HCT116 (cell line): ENCODE measurements around the gene DCTN3. TPM values are rescaled to one million over a fixed set of nuclear protein-coding genes. Genes with fewer than 3 reads are reported as not detected.

Source experiments
- ATAC-seq: fragments of 200-7000 bp; cut with Tn5 transposase; 2 replicates; pipeline ENCODE4 v1.9.1; 2020; ENCODE audit warnings: mild to moderate bottlenecking, moderate library complexity
- BruUV-seq: library from RNA; stranded (reverse); fragments of 400-500 nt; replicated peaks from 2 replicates; lab custom pipeline; 2021; lab: Mats Ljungman, UMichigan
- CTCF ChIA-PET: fragments of 300-600 bp; sonication (Branson Sonifier 250); formaldehyde crosslinking; loops from one replicate; lab custom pipeline; 2021; ENCODE audit warnings: antibody characterized with exemption; lab: Charles Lee
- POLR2A ChIA-PET: fragments of 300-600, 350-600 bp; sonication (Branson Sonifier 250); formaldehyde crosslinking; loops from one replicate; lab custom pipeline; 2021; ENCODE audit warnings: antibody characterized with exemption; lab: Charles Lee
- RAD21 ChIA-PET, 2 experiments: fragments of 300-600 bp; sonication (Branson Sonifier 250); formaldehyde crosslinking; loops; one replicate each; lab custom pipeline; 2023; ENCODE audit warnings: low total read pairs in 2 of 2; ENCODE audit not compliant: uncharacterized antibody in 2 of 2, unreplicated experiment in 2 of 2, low non-redundant PET in 1 of 2; lab: Charles Lee
- DNase-seq: peaks from one replicate; pipeline ENCODE4 v3.0.0-alpha.2; 2010; ENCODE audit warnings: low read depth, low spot score
- H2AFZ ChIP-seq: fragments of 200-600 bp; shearing (Covaris generic), sonication (generic); 2 replicates; pipeline ENCODE4 v1.6.1; 2017; ENCODE audit warnings: low read depth, mixed run types, mixed read lengths, antibody characterized with exemption, low read length; ENCODE audit not compliant: poor library complexity, severe bottlenecking
- H3K27ac ChIP-seq: 2 replicates; pipeline ENCODE4 v1.5.1; 2012; ENCODE audit warnings: low read depth, low read length
- H3K27me3 ChIP-seq: fragments of 200-600 bp; sonication (generic); 2 replicates; pipeline ENCODE4 v1.6.1; 2016; ENCODE audit warnings: mixed run types, low read length, mixed read lengths; ENCODE audit not compliant: insufficient read depth
- H3K36me3 ChIP-seq, 2 experiments: fragments of 200-500 bp in 1 of 2; fragments of 200-600 bp in 1 of 2; sonication (Bioruptor generic) in 1 of 2; sonication (generic) in 1 of 2; 2 replicates each; pipeline versions ENCODE4 v1.5.1 to v1.6.1; 2014 to 2016; ENCODE audit warnings: low read length in 2 of 2, inconsistent platforms in 1 of 2, mixed read lengths in 1 of 2, mixed run types in 1 of 2; ENCODE audit not compliant: insufficient read depth in 2 of 2, control insufficient read depth in 1 of 2
- H3K4me1 ChIP-seq, 2 experiments: fragments of 200-600 bp in 1 of 2; sonication (generic) in 1 of 2; 2 replicates each; pipeline versions ENCODE4 v1.5.1 to v1.6.1; 2012 to 2017; ENCODE audit warnings: low read length in 2 of 2, inconsistent platforms in 1 of 2, mild to moderate bottlenecking in 1 of 2, mixed read lengths in 1 of 2, mixed run types in 1 of 2, moderate library complexity in 1 of 2; ENCODE audit not compliant: insufficient read depth in 2 of 2, control insufficient read depth in 1 of 2
- H3K4me2 ChIP-seq: fragments of 200-600 bp; sonication (generic); 2 replicates; pipeline ENCODE4 v1.6.1; 2017; ENCODE audit warnings: mixed run types, low read length, mixed read lengths
- H3K4me3 ChIP-seq, 2 experiments: fragments of 200-600 bp in 1 of 2; sonication (generic) in 1 of 2; replicated peaks in 1 of 2; 2 replicates each; pipeline ENCODE4 v1.5.1; 2011 to 2016; ENCODE audit warnings: low read length in 2 of 2, control low read depth in 1 of 2, low read depth in 1 of 2, mild to moderate bottlenecking in 1 of 2, mixed read lengths in 1 of 2, mixed run types in 1 of 2
- H3K79me2 ChIP-seq: fragments of 200-600 bp; sonication (generic); 2 replicates; pipeline ENCODE4 v1.6.1; 2017; ENCODE audit warnings: mild to moderate bottlenecking, mixed run types, low read length, moderate library complexity, mixed read lengths; ENCODE audit not compliant: insufficient read depth
- H3K9ac ChIP-seq: fragments of 200-600 bp; sonication (generic); 2 replicates; pipeline ENCODE4 v1.6.1; 2016; ENCODE audit warnings: low read length, mixed read lengths
- H3K9me2 ChIP-seq: fragments of 200-600 bp; sonication (generic), shearing (Covaris generic); 2 replicates; pipeline ENCODE4 v1.6.1; 2017; ENCODE audit warnings: mixed run types, mild to moderate bottlenecking, moderate library complexity; ENCODE audit not compliant: insufficient read depth
- H3K9me3 ChIP-seq, 2 experiments: fragments of 200-500 bp in 1 of 2; fragments of 200-600 bp in 1 of 2; sonication (Bioruptor generic) in 1 of 2; sonication (generic) in 1 of 2; 2 replicates each; pipeline ENCODE4 v1.6.1; 2014 to 2017; ENCODE audit warnings: low read length in 2 of 2, mixed read lengths in 2 of 2, inconsistent platforms in 1 of 2, low read depth in 1 of 2, mild to moderate bottlenecking in 1 of 2, mixed run types in 1 of 2, moderate library complexity in 1 of 2; ENCODE audit not compliant: control insufficient read depth in 1 of 2, insufficient read depth in 1 of 2
- H4K20me1 ChIP-seq: fragments of 200-600 bp; sonication (generic), shearing (Covaris generic); 2 replicates; pipeline ENCODE4 v1.6.1; 2017; ENCODE audit warnings: mixed run types, mild to moderate bottlenecking, moderate library complexity; ENCODE audit not compliant: insufficient read depth
- CBX3 ChIP-seq: IDR thresholded peaks from 2 replicates; pipeline ENCODE4 v1.6.1; 2012; ENCODE audit warnings: low read depth
- CEBPB ChIP-seq: IDR thresholded peaks from 2 replicates; pipeline ENCODE4 v1.6.1; 2012; ENCODE audit warnings: low read depth
- EGR1 ChIP-seq: IDR thresholded peaks from 2 replicates; pipeline ENCODE4 v1.6.1; 2012; ENCODE audit warnings: low read depth
- ELF1 ChIP-seq: IDR thresholded peaks from 2 replicates; pipeline ENCODE4 v1.6.1; 2012; ENCODE audit warnings: low read depth, borderline replicate concordance
- POLR2A ChIP-seq: IDR thresholded peaks from 2 replicates; pipeline ENCODE4 v1.7.0; 2011; ENCODE audit warnings: borderline replicate concordance; ENCODE audit not compliant: insufficient read depth, insufficient read length; ENCODE audit errors: extremely low read depth
- RAD21 ChIP-seq: IDR thresholded peaks from 2 replicates; pipeline ENCODE4 v1.6.1; 2012; ENCODE audit warnings: low read depth, mild to moderate bottlenecking
- ZBTB33 ChIP-seq: IDR thresholded peaks from 2 replicates; pipeline ENCODE4 v1.6.1; 2011; ENCODE audit warnings: mild to moderate bottlenecking, low read length, moderate library complexity; ENCODE audit not compliant: insufficient replicate concordance; ENCODE audit errors: extremely low read depth
- ZNF274 ChIP-seq: fragments of 200-500 bp; sonication (Bioruptor generic); IDR thresholded peaks from 2 replicates; pipeline ENCODE4 v1.6.1; 2014; ENCODE audit warnings: mild to moderate bottlenecking, low read depth, low read length, inconsistent platforms
- intact Hi-C: fragments of 100-400 bp; cut with micrococcal nuclease; formaldehyde crosslinking; loops from 2 replicates; pipeline ENCODE4 v1.10.0; 2022
- total RNA-seq: library from RNA; stranded (reverse); gene quantifications from one replicate; pipeline ENCODE4 v1.2.1, GENCODE V29; 2021; ENCODE audit not compliant: unreplicated experiment

Gene DCTN3
- total RNA-seq, 1 experiment from 2014 or later: 64.0 TPM

- TF ChIP-seq EGR1: no peak
- TF ChIP-seq CEBPB: no peak
- no peak for TF ChIP-seq RAD21
Observed at GRCh38 chr9:34566972-34567371, 53.3 kb downstream of the DCTN3 start (continued).

- intact Hi-C loops: no loop called here
- Histone ChIP-seq H3K9me2 (no peaks in the 10 kb centered on the region), H3K4me1 (no peaks in the 10 kb centered on the region), H3K79me2 (no peaks in the 10 kb centered on the region), H3K9ac (no peak overlapping the region), H3K27ac (no peak overlapping the region), H3K9me3 (no peaks in the 10 kb centered on the region), H3K36me3 (no peaks in the 10 kb centered on the region), H3K27me3 (no peaks in the 10 kb centered on the region), H3K4me3 (no peak overlapping the region), H2AFZ (no peak overlapping the region), H4K20me1 (no peaks in the 10 kb centered on the region), H3K4me2 (no peak overlapping the region)
- CTCF ChIA-PET: no interaction called here
- no TSS peak for BruUV-seq
- POLR2A ChIA-PET: no interaction called here
- TF ChIP-seq ZNF274: no peak
- TF ChIP-seq POLR2A: no peak
- no peak for TF ChIP-seq CBX3
- no peak for TF ChIP-seq ZBTB33
- no peak for TF ChIP-seq CEBPB
- no peak for TF ChIP-seq ELF1
- RAD21 ChIA-PET: no interaction called here
- no peak for ATAC-seq
- no peak for DNase-seq
Observed at GRCh38 chr9:34566322-34566721, 54.0 kb downstream of the DCTN3 start.
